ENCODE data around the gene DTNB. TPM values are rescaled to one million over a fixed set of nuclear protein-coding genes. Genes with fewer than 3 reads are reported as not detected.
A peak's percentile ranks its signal among the peaks of the same experiment; 100 is the strongest.

DTNB gene
- total RNA-seq, 4 donors from 2014 or later, result 0.70 to 23.1 (median 6.1) TPM

- no peak overlapping the region for H3K27ac ChIP-seq
- H3K4me1 ChIP-seq, result peaks cover 0 to 5% (median 0%) of the 10 kb centered on the region in 4 donors
- no peaks in the 10 kb centered on the region for H3K9me3 ChIP-seq
- no peak overlapping the region for H3K4me3 ChIP-seq
- no peak for TF ChIP-seq POLR2A (IDR thresholded peaks at IDR 0.05)
- TF ChIP-seq CTCF (IDR thresholded peaks at IDR 0.05), result no peak
- no peaks in the 10 kb centered on the region for H3K27me3 ChIP-seq
- H3K36me3 ChIP-seq, result no peaks in the 10 kb centered on the region
- no peak for DNase-seq
Observed at GRCh38 chr2:25570161-25570845, 103.1 kb downstream of the DTNB start.

GRCh38 chr2:25567406-25567805, 106.0 kb downstream of the DTNB start:
- TF ChIP-seq POLR2A (IDR thresholded peaks at IDR 0.05), result no peak
- TF ChIP-seq CTCF (IDR thresholded peaks at IDR 0.05), result peak in 5 of 6 experiments; percentile 28 to 57 (median 54)
- no peak overlapping the region for H3K4me3 ChIP-seq
- no peak for DNase-seq
- H3K36me3 ChIP-seq, result no peaks in the 10 kb centered on the region
- no peak overlapping the region for H3K27ac ChIP-seq
- no peaks in the 10 kb centered on the region for H3K9me3 ChIP-seq
- peaks cover 0 to 5% (median 0%) of the 10 kb centered on the region in 4 donors for H3K4me1 ChIP-seq
- H3K27me3 ChIP-seq, result no peaks in the 10 kb centered on the region

- DNase-seq, result peak in 2 of 3 donors; percentile 40 to 61
- H3K9me3 ChIP-seq, result no peaks in the 10 kb centered on the region
- no peak for TF ChIP-seq CTCF (IDR thresholded peaks at IDR 0.05)
- no peak for TF ChIP-seq POLR2A (IDR thresholded peaks at IDR 0.05)
- H3K4me1 ChIP-seq, result peaks cover 0 to 5% (median 0%) of the 10 kb centered on the region in 4 donors
- no peaks in the 10 kb centered on the region for H3K36me3 ChIP-seq
- no peaks in the 10 kb centered on the region for H3K27me3 ChIP-seq
- no peak overlapping the region for H3K27ac ChIP-seq
- H3K4me3 ChIP-seq, result no peak overlapping the region
Observed at GRCh38 chr2:25566694-25567093, 106.7 kb downstream of the DTNB start.

GRCh38 chr2:25566094-25566493, 107.3 kb downstream of the DTNB start:
- TF ChIP-seq CTCF (IDR thresholded peaks at IDR 0.05) (no peak), POLR2A (IDR thresholded peaks at IDR 0.05) (no peak)

GRCh38 chr2:25561136-25561850, 112.1 kb downstream of the DTNB start:
- peaks cover 0 to 4% (median 0%) of the 10 kb centered on the region in 4 donors for H3K4me1 ChIP-seq
- no peak overlapping the region for H3K27ac ChIP-seq
- TF ChIP-seq CTCF (IDR thresholded peaks at IDR 0.05) (no peak), POLR2A (IDR thresholded peaks at IDR 0.05) (no peak)
- no peak overlapping the region for H3K4me3 ChIP-seq
- no peaks in the 10 kb centered on the region for H3K9me3 ChIP-seq
- H3K27me3 ChIP-seq, result no peaks in the 10 kb centered on the region
- no peaks in the 10 kb centered on the region for H3K36me3 ChIP-seq
- DNase-seq, result no peak

More at GRCh38 chr2:25566094-25566493, 107.3 kb downstream of the DTNB start:
- Histone ChIP-seq H3K36me3 (no peaks in the 10 kb centered on the region), H3K4me3 (no peak overlapping the region), H3K27ac (no peak overlapping the region), H3K27me3 (no peaks in the 10 kb centered on the region), H3K9me3 (no peaks in the 10 kb centered on the region), H3K4me1 (peaks cover 0 to 5% (median 0%) of the 10 kb centered on the region in 4 donors)
- DNase-seq, result no peak

Data from Peyer's patch (tissue), 4 donors.